Hypothalamus (tissue), 51 donors: Measurements from ENCODE around the gene ACTN2.

Source experiments
- DNase-seq, 51 donors: peaks; one replicate each; lab custom pipeline; 2025; lab: John Stamatoyannopoulos, UW

Gene ACTN2

DNA sequence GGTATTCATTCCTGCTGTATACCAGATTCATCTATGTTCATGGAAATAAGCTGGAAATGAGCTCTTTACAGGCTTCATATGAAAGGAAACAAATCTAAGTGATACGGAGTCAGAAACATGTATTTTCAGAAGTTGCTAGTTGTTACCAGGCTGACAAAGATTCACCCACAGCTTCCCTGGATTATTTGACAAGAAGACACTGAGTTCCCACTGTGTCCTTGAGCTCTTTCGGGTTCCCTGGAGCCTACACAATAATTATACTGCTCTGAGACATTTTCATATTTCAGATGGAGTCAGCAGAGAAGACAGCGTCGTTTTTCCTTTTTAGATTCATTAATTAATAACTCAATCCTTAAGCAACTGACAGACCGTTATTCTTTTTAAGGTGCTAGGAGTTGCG lies 79.5 kb downstream of the ACTN2 start:
- peak in 1 of 51 donors; percentile 23 for DNase-seq

DNA sequence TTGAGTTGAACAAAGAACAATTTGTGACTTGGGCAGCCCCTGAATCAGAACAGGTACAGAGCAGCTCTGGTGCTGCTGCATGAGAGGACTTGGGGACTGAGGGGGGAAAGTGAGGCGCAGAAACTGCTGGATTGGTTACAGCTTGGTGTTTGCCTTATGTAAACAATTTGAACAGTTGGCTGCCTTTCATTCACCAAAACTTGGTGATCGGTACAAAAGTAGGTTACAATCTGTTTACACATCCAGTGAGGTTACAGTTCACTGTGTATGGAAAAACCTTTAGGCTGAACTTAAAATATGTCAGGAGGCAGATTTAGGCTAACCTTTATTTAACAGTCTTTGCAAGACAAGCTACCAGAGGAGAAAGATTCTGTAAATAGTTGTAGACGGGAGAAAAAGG lies 80.2 kb downstream of the ACTN2 start:
- no peak for DNase-seq

- no peak for DNase-seq
Measured at GRCh38 chr1:236767276-236767675, 81.0 kb downstream of the ACTN2 start.

- no peak for DNase-seq
Measured at GRCh38 chr1:236768601-236769000, 82.3 kb downstream of the ACTN2 start.

DNA sequence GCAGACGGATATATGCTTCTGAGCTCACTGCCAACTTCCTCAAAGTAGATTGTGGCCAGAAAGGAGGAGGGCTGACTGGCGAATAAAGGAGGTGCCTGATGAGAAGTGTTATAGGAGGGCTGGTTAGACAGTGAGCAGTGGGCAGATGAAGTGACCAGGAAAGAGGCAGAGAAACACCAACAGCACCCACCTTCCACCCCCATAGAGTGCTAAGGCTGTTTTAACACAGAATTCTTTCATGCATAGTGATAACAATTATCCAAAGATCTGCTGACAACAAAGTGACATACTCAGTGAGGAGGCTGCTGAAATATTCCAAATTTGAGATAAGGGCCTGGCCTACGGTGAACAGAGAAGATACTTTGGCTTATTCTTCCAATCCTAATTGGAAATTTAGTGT lies 87.6 kb downstream of the ACTN2 start:
- no peak for DNase-seq

GRCh38 chr1:236774926-236775325 lies 88.6 kb downstream of the ACTN2 start:
- peak in 2 of 51 donors; percentile 2 to 4 for DNase-seq

GRCh38 chr1:236779312-236779711 lies 93.0 kb downstream of the ACTN2 start:
- no peak for DNase-seq

DNA sequence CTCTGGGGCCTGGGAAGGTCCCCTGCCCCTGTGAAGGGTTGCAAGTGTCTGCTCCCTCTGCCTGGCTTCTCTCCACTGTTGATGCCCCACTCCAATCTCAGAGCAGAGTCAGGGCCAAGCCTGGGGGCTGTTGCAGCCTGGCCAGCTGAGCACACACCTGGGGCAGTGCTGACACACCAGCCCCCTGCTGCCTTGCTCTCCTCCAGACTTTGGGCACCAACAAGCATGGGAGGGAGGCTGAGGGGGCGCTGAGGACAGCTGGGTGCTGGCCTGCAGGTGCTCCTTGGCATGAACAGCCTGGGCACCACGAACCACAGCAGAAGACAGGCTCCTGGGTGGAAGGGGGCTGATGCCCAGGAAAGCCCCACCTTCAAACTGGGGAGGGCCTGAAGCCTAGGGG lies 99.2 kb downstream of the ACTN2 start:
- no peak for DNase-seq

DNA sequence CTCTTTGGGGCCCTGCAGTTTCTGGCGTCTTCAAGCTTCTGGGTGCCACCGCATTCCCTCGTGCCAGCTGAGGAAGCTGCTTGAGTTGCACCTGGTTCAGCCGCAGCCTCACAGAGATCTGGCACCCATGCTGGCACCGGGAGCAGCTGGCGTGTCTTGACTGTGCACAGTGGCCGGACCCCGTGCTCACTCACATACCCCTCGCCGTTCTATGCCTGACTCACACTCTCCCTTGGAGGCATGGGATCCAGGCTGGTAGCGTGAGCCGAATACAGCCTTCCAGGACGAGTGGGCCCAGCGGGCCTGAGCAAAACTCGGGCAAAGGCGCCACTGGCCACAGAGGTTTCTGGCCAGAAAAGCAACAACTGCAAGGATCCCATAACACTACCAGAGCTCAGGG lies 100.2 kb downstream of the ACTN2 start:
- no peak for DNase-seq

DNA sequence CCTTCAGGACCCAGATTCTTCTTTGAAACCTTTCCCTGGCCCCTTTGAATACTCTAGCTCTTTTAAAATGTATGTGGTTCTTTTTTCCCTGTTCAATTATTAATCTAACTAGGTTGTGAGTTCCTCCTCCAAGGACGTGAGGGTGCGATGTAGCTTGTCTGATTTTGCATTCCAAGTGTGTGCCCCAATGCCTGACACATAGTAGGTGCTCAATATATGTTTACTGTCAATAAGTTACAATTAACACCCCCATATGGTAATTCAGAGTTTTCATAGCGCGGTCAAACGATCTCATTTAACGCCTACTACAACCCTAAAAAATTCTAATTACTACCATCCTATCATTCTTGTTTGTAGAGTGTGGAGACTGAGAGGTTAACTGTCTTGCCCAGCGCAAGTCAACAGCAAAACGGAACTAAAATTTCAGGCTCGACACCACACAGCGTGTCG lies 108.3 kb downstream of the ACTN2 start:
- DNase-seq, result no peak

DNA sequence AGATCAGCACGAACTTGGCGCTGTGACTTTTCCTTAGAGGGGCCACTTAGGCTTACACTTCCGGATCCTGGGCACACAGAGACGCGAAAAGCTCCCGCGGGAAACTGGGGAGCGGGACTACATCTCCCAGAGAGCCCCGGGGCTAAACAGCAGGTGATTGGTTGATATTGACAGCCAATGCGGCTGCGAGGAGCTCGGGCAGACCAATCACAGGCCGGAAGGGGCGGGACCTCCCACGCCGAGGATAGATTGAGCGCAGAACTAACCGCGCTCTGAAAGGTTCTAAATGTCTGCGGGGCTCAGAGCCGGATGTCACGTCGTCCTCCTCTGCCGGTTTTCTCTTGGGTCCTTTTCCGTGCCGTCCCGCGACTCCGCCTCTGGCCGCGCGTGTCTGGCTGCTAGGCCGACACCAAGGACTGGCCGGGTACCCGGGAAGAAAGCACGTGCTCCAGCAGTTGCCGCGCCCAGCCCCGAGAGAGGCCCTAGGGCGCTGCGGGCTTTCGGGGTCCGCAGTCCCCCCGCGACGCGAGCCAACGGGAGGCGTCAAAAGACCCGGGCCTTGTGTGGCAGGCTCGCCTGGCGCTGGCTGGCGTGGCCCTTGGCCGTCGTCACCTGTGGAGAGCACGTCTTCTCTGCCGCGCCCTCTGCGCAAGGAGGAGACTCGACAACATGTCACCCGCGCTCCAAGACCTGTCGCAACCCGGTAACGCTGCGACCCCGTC lies 108.9 kb downstream of the ACTN2 start, which contains the start of gene MTR:
MTR (plus strand) TSS at position 258 of the 722 bp plus-strand sequence; CDS start at position 670, 412 bp downstream.
- peak; percentile 68 to 99 (median 96) for DNase-seq

- peak in 5 of 51 donors; percentile 30 to 63 (median 40) for DNase-seq
Measured at GRCh38 chr1:236795757-236796667, 109.7 kb downstream of the ACTN2 start.

- DNase-seq, result no peak
Measured at GRCh38 chr1:236799001-236799400, 112.7 kb downstream of the ACTN2 start.

DNA sequence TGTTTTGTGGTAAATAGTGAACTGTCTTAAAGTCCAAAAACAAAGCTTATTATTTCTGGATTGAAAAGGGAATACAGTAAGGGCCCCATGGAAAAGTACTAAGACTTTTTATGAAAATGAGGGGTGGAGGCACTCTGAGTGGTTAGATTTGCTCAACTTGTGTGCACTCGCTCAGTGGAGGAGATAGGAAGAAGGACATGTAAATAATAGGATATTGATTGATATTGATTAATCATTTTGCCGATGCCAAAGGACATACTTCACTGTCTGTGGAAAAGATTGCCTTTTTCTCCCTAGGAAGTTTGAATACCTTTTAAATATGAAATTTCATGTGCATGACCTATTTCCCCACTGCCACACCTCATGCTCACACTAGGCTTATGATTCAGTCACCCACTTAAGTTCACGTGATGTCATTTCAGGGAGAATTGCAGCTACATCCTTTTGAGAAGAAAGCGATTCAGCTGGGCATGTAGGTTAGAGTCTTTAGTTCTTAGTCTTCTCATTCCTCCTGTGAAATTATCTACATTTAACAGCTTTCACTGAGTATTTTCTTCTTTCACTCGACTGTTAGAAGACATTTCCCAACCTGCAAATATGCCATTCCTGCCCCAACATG lies 113.8 kb downstream of the ACTN2 start:
- DNase-seq, result no peak

DNA sequence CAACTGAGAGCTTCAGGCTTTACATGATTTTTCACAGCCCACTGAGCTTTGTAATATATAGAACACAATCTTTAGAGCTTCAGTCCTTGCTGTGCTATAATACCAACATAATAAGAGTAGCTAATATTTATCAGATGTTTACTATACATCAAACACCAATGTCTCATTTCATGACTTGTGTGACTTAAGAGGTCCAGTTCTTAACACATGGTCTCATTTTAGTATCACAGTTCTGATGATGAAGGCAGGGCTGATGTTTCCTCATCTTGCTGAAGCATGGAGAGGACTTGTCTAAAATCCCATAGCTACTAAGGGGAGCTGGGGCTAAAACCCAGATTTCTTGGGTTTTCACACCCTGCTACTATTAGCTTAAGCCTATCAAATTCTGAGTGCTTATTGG lies 114.3 kb downstream of the ACTN2 start:
- no peak for DNase-seq

- DNase-seq, result no peak
Measured at GRCh38 chr1:236802264-236802663, 116.0 kb downstream of the ACTN2 start.

DNA sequence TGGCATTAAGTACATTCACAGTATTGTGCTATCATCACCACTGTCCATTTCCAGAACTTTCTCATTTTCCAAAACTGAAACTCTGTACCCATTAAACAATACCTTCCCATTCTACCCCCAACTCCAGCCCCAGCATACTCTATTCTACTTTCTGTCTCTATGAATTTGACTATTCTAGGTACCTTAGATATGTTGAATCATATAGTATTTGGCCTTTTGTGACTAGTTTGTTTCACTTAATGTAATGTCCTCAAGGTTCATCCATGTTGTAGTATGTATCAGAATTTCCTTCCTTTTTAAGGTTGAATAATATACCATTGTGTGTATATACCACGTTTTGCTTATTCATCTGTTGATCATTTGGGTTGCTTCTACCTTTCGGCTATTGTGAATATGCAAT lies 120.3 kb downstream of the ACTN2 start:
- no peak for DNase-seq

DNA sequence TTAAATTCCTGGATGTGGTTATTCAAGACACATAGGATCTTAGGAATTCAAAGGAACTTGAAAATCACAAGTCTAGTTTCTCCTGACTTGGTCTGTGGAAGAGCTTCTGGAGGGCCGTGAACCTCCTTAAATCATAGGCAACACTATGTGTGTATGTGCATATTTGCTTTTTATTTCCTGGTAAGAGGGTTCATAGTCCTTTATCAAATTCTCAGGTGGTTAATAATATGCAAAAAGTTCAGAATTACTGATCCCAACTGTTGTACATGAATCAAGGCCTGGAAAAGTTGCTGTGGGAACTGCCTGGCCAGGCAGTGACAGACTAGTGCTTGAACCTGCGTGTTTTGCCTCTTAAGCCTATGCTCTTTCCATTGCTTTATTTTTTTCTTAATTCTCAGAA lies 121.7 kb downstream of the ACTN2 start:
- DNase-seq, result no peak

- no peak for DNase-seq
Measured at GRCh38 chr1:236808564-236809130, 122.3 kb downstream of the ACTN2 start.

DNA sequence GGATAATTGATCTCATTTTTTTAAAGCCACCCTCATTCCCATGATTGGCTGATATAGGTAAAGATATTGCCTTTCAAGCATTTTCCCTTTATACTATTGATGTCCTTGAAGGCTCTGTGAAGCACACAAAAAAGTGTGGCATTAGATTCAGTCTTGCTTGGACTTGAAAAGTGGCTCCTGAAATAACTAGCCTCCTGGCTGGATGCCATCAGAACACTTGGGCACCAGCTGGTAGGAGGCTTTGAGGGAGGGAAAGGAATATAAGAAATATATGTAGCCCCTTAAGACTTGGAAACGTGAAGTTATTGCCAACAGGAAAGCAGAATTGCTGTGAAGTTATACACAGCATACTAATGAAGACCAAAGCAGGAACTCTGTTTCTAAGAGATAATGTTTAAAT lies 122.8 kb downstream of the ACTN2 start:
- DNase-seq, result no peak

DNA sequence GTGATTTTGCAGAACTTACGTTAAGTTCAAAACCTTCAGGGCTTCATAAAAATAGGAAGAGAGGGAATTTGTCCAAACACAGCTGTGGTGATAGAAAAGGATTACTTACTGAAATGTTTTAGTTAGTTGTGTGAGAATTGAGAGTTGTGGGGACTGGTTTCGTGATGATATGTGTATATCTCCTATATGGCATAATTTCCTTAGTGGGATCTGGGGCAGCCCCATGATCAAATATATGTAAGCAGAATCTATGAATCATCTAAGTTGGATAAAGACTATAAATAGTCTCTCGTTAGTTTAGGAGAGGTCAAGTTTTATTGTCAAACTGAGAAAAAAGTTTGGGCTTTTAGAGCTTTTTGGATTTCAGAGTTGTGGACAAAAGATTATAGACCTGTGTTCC lies 123.7 kb downstream of the ACTN2 start:
- DNase-seq, result no peak
